HG02884 (cell line): Measurements from ENCODE around the gene RACK1.

ENCODE experiments used
- ATAC-seq: cut with Tn5 transposase; IDR thresholded peaks from one replicate; pipeline ENCODE4 v1.9.1; 2021; ENCODE audit warnings: mild to moderate bottlenecking, moderate library complexity; ENCODE audit not compliant: unreplicated experiment

RACK1 gene

GRCh38 chr5:181259974-181260719 is 16.4 kb upstream of the RACK1 start:
- ATAC-seq = no peak

- ATAC-seq = no peak
These were observed 15.6 kb upstream of the RACK1 start for GRCh38 chr5:181259283-181259682.

- no peak for ATAC-seq
These were observed 14.9 kb upstream of the RACK1 start for GRCh38 chr5:181258576-181258975.

- ATAC-seq = no peak
These were observed 12.3 kb upstream of the RACK1 start for GRCh38 chr5:181255836-181256578.

- no peak for ATAC-seq
These were observed 11.6 kb upstream of the RACK1 start for GRCh38 chr5:181255276-181255675.

DNA sequence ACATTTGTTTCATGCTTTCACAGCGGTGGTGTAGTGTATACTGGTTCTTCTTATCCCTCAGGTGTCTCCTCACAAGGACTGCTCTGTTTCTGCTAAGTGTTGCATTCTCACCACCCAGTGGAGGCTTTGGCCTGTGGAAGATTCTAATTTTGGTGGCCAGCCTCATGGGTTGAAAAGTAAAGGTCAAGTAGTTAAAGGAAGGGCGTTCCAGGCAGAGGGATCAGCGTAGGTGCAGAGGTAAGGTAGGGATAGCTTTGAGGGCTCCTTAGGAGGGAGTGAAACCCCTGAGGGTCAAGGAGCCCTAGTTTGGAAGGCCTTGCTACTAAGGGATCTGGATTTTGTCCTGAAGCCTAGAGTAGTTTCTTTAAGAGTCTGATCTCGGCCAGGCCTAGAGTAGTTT is 4.6 kb upstream of the RACK1 start:
- ATAC-seq = no peak

DNA sequence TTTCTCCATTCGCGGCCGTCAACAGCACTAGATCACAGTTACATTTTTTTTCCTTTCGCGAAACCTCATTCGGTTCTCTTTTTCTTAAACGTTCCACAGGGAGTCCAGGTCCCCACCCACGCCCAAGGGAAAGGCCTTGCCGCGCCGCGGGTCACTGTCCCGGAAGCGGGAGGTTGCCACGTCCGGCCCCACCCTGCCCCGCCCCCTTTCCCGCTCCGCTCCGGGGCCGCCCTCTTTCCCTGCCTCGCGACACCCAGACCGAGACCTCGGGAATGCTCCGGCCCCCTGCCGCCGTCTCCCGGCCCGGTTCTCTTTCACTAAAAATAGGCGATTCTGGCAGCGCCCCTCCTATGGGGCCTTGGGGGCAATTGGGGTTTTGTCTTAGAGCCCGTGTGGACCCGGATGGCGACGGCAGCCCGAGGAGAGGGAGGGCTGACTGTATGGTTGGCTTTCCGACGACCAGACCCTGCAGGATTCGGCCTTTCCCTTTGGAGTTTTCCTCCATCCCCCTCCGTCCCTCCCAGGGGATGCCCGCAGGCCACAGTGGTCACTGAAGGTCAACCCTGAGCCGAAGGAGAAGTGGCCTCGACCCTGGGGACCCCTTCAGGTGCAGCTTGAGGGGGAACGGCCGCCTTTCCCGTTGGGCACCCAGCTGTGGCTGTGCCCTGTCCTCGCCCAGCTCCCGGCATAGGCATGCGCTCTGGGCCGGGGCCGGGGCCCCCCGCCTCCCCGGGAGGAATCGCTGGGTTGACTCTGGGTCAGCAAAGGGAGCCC is 2.8 kb upstream of the RACK1 start:
- peak; percentile 39 for ATAC-seq

GRCh38 chr5:181245427-181246275 is 1.9 kb upstream of the RACK1 start:
- no peak for ATAC-seq

GRCh38 chr5:181243018-181243563 is 615 bp downstream of the RACK1 start:
- ATAC-seq = no peak

DNA sequence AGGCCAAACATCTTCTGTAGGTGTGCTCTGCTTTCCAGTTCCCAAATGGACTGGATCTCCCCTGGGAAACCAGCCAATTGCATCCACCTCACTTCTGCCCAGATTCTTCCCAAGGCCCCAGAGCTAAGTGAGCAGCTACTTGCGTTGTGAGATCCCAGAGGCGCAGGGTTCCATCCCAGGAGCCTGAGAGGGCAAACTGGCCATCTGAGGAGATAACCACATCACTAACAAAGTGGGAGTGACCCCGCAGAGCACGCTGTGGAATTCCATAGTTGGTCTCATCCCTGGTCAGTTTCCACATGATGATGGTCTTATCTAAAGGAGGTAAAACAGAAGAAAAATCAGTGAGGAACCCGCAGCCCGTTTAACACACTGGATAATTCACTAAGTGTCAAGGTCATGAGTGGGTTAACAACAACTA is 1.7 kb downstream of the RACK1 start:
- no peak for ATAC-seq

- ATAC-seq = no peak
These were observed 2.2 kb downstream of the RACK1 start for GRCh38 chr5:181241393-181241975.

GRCh38 chr5:181239062-181239663 is 4.5 kb downstream of the RACK1 start:
- no peak for ATAC-seq

- ATAC-seq = no peak
These were observed 5.8 kb downstream of the RACK1 start for GRCh38 chr5:181237729-181238385.

GRCh38 chr5:181236954-181237641 is 6.6 kb downstream of the RACK1 start:
- no peak for ATAC-seq

- ATAC-seq = no peak
These were observed 7.2 kb downstream of the RACK1 start for GRCh38 chr5:181236471-181236870.

- ATAC-seq = no peak
These were observed 7.9 kb downstream of the RACK1 start for GRCh38 chr5:181235689-181236366.

DNA sequence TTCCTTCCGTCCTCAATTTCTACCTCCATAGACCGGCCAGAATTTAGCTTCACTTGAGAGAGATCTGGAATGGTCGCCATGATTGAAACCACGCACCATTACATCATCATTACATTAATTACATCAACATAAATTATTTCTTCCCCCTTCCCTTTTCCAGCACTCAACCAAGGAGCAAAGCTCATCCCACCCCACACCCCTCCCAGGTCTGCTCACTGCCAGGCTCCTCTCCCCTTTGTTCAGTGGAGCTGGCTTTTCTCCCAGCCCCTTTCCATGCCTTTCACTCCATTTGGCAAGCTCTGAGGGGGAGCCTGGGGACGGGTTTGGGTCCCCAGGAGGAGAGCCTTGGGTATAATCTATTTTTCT is 8.4 kb downstream of the RACK1 start:
- no peak for ATAC-seq
